Activated naive CD4-positive, alpha-beta T cell treated with Interleukin-2 at 50 U/mL for 16 hours (primary cell): ENCODE results near the gene TNNT2.

Experiments used
- DNase-seq: peaks from one replicate; pipeline ENCODE4 v3.0.0-alpha.2; 2020

TNNT2 gene

GRCh38 chr1:201310251-201310985 lies 67.1 kb downstream of the TNNT2 start:
- no peak for DNase-seq

- DNase-seq = no peak
These were observed 68.1 kb downstream of the TNNT2 start for GRCh38 chr1:201309416-201309815.
